ENCODE measurements around the gene ACAN. TPM values are rescaled to one million over a fixed set of nuclear protein-coding genes. Genes with fewer than 3 reads are reported as not detected.

The ACAN gene
- total RNA-seq, 1 experiment from 2014 or later = 0.50 TPM

GRCh38 chr15:88877906-88878305 is 74.7 kb downstream of the ACAN start:
- H3K36me3 Mint-ChIP-seq (ENCODE audit: insufficient read depth in 1 of 3, low read depth in 3 of 3) = peaks cover 25 to 64% (median 38%) of the 10 kb centered on the region in 3 experiments; a peak in 6 of 7 replicates
- Histone ChIP-seq H3K18ac (ENCODE audit: insufficient read length, low read depth, low read length) (no peak overlapping the region), H4K91ac (ENCODE audit: insufficient read length, low read depth, low read length) (no peak overlapping the region), H3K9ac (ENCODE audit: extremely low read depth, insufficient read length, low read length) (no peak overlapping the region), H4K20me1 (ENCODE audit: control insufficient read depth, insufficient read depth, insufficient read length) (peaks cover 2% of the 10 kb centered on the region), H3K4me1 (ENCODE audit: insufficient read depth, low read length) (no peaks in the 10 kb centered on the region; the same call in 1 of the 2 replicates), H2BK20ac (ENCODE audit: low read depth, low read length, poor library complexity, severe bottlenecking) (no peak overlapping the region), H3K27ac (ENCODE audit: insufficient read length, low read depth, low read length) (no peak overlapping the region), H3K79me1 (ENCODE audit: insufficient read depth, low read depth, low read length, poor library complexity, severe bottlenecking) (no peaks in the 10 kb centered on the region), H3K4me2 (ENCODE audit: insufficient read depth, insufficient read length, low read length) (no peak overlapping the region), H3K4ac (ENCODE audit: low read depth, low read length) (no peak overlapping the region), H3K79me2 (ENCODE audit: insufficient read depth, low read length) (no peaks in the 10 kb centered on the region), H3T11ph (ENCODE audit: low read length) (no peak overlapping the region), H2BK15ac (ENCODE audit: low read depth, low read length) (no peak overlapping the region), H2BK12ac (ENCODE audit: insufficient read length, low read depth, low read length) (no peak overlapping the region), H3K14ac (ENCODE audit: insufficient read depth, low read length) (no peak overlapping the region), H3K23me2 (ENCODE audit: insufficient read length, low read depth, low read length, poor library complexity, severe bottlenecking) (no peaks in the 10 kb centered on the region), H3K23ac (ENCODE audit: insufficient read length, low read depth, low read length) (no peak overlapping the region), H2BK5ac (ENCODE audit: insufficient read length, low read length) (no peak overlapping the region), H2AK5ac (ENCODE audit: insufficient read length, low read length) (no peak overlapping the region), H2AFZ (ENCODE audit: low read length) (no peak overlapping the region), H3K9me3 (ENCODE audit: control insufficient read depth, low read depth, low read length) (no peaks in the 10 kb centered on the region), H4K8ac (replicated peaks; ENCODE audit: insufficient read length, low read depth, low read length) (no peak overlapping the region), H4K5ac (ENCODE audit: insufficient read length, low read depth, low read length) (no peak overlapping the region), H3K56ac (ENCODE audit: insufficient read length, low read depth, low read length) (no peak overlapping the region), H2BK120ac (ENCODE audit: low read depth, low read length, poor library complexity, severe bottlenecking) (no peak overlapping the region), H3K27me3 (ENCODE audit: insufficient read depth, low read length) (no peaks in the 10 kb centered on the region)
- peaks cover 9 to 14% of the 10 kb centered on the region in 2 experiments; a peak in 3 of 4 replicates for H3K4me1 Mint-ChIP-seq
- no CpG with 5 or more reads among the region's 22 CpGs for WGBS (ENCODE audit: extremely low coverage, insufficient read length, low lambda C conversion rate)
- no peak for TF ChIP-seq CTCF (conservative IDR thresholded peaks at IDR 0.05)
- no peak overlapping the region for H3K4me3 Mint-ChIP-seq
- no peak overlapping the region for H3K27ac Mint-ChIP-seq
- DNase-seq = no peak
- no peaks in the 10 kb centered on the region for H3K9me3 Mint-ChIP-seq
- H3K27me3 Mint-ChIP-seq (ENCODE audit: low read depth) = peaks cover 2% of the 10 kb centered on the region
